Heart right ventricle (tissue), 16 donors: Measurements from ENCODE around the gene EIF3F. TPM values are rescaled to one million over a fixed set of nuclear protein-coding genes. Genes with fewer than 3 reads are reported as not detected.

ENCODE experiments used
- ATAC-seq, 8 donors: fragments of 200-7000 bp; cut with Tn5 transposase; one replicate each; pipeline ENCODE4 v1.9.1; 2020; ENCODE audit warnings: mild to moderate bottlenecking in 8 of 8, moderate library complexity in 8 of 8, moderate number of reproducible peaks in 1 of 8
- DNase-seq, 2 donors: peaks; one replicate each; pipeline ENCODE4 v3.0.0-alpha.2; 2020
- H3K27ac ChIP-seq, 10 donors: fragments of 200-600 bp; sonication (generic) in 2 of 10; one replicate each; pipeline versions ENCODE4 v1.5.0 to v1.8.0; 2020 to 2022; ENCODE audit warnings: mild to moderate bottlenecking in 3 of 10
- H3K27me3 ChIP-seq, 7 donors: fragments of 200-600 bp; one replicate each; pipeline ENCODE4 v1.8.0; 2021 to 2022; ENCODE audit warnings: mild to moderate bottlenecking in 2 of 7
- H3K36me3 ChIP-seq, 9 donors: fragments of 200-600 bp; sonication (generic) in 1 of 9; one replicate each; pipeline versions ENCODE4 v1.5.0 to v1.8.0; 2020 to 2022; ENCODE audit warnings: mild to moderate bottlenecking in 2 of 9
- H3K4me1 ChIP-seq, 9 donors: fragments of 200-600 bp; sonication (generic) in 1 of 9; one replicate each; pipeline versions ENCODE4 v1.5.0 to v1.8.0; 2020 to 2022; ENCODE audit warnings: mild to moderate bottlenecking in 4 of 9
- H3K4me3 ChIP-seq, 10 donors: fragments of 200-600 bp; sonication (generic) in 2 of 10; one replicate each; pipeline versions ENCODE4 v1.5.0 to v1.8.0; 2020 to 2022; ENCODE audit warnings: mild to moderate bottlenecking in 7 of 10, moderate library complexity in 2 of 10
- H3K9me3 ChIP-seq, 11 donors: fragments of 200-600 bp in 10 of 11; sonication (generic) in 2 of 11; one replicate each; pipeline versions ENCODE4 v1.5.0 to v1.8.0; 2013 to 2022; ENCODE audit warnings: mild to moderate bottlenecking in 2 of 11, control low read depth in 1 of 11, moderate library complexity in 1 of 11
- WGBS, 2 donors: extraction: QIAGEN DNeasy Blood & Tissue Kit; methylation state at CpG; one replicate each; pipeline ENCODE4 v1.1.7; 2013; ENCODE audit warnings: inconsistent platforms in 1 of 2; 5-methylcytosine and 5-hydroxymethylcytosine counted together
- intact Hi-C, 10 donors: fragments of 100-400 bp; cut with DNase I; formaldehyde crosslinking; loops; one replicate each; pipeline versions ENCODE4 v1.11.1 to v1.14.2; 2022
- polyA plus RNA-seq, 2 donors: library from polyadenylated mRNA; stranded (reverse); fragments of 200-250 nt; gene quantifications; one replicate each; pipeline ENCODE4 v1.2.3, GENCODE V29; 2013
- total RNA-seq, 10 donors: library from RNA; stranded (reverse); fragmentation: NEBNext Ultra II Directional in 3 of 10; extraction: Animal tissue kit (Norgen Biotek cat#: 25700) in 3 of 10; gene quantifications; one replicate each; pipeline versions ENCODE4 v1.2.1 to v1.2.4, GENCODE V29; 2021 to 2023
- TF ChIP-seq, protein P1 (sequence below), 9 donors: fragments of 200-600 bp; sonication (generic) in 2 of 9; IDR thresholded peaks; one replicate each; pipeline versions ENCODE4 v1.5.0 to v1.8.0; 2021 to 2022; ENCODE audit warnings: antibody characterized with exemption in 9 of 9, mild to moderate bottlenecking in 5 of 9, moderate library complexity in 1 of 9
- donor health status: Arrhythmogenic right ventricular cardiomyopathy.
- donor health status: ischemic (EF 13 %, LVEDD 7.1; RV severe dilation, severe dysfunction).
- donor health status: healthy with polysubstance abuse.
- donor health status: DM: no; HTN: yes; CAD: no.
- donor health status: DM: no; HTN: no; CAD: no.
- donor health status: ischemic (EF 25% LVEDD 6.9; RV normal size, moderate dysfunction).
- donor health status: ischemic (EF 25% LVEDD 5.7; RV mildly dilated, moderate dysfunction).
- donor health status: healthy.
- donor health status: DM: yes; HTN: yes; CAD: no.
- donor health status: Ischemic cardiomyopathy.
- donor health status: ischemic (EF 35%, LVEDD 5.7; RV mildly dilated, moderate dysfunction).
- donor health status: nonischemic (EF 11% LVEDD 7.7; RV severe dilation, severe dysfunction).
- donor health status: DM: yes; HTN: yes; CAD: no.
- donor health status: PGD.
- donor health status: ischemic (EF 29% LVEDD 5.4; RV normal size, mild dysfunction).
- donor health status: nonischemic (EF 23%, LVEDD 6.1; RV moderate dilation, normal function).

EIF3F gene
- total and polyA plus RNA-seq, 12 donors, result 63.2 to 386 (median 157) TPM

DNA sequence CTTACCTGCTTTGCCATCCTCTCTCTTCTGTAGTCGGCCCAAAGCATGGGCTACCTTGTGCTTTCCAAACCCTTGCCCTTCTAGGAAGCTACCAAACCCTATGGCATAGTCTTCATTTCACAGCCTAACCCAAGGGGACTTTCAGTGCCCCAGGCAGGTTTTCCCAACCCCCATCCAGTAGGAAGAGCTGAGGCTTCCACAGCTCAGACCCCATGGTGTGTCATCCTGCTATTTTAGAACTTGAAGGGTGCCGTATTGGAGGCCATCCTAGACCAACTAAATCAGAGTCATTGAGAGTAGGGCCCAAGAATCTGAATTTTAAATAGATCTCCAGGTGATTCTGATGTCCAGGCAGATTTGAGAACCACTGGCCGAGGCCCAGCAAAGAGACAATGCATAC lies 61.9 kb downstream of the EIF3F start:
- peaks cover 0 to 4% (median 0%) of the 10 kb centered on the region in 9 donors for H3K4me1 ChIP-seq
- no peak overlapping the region for H3K27ac ChIP-seq
- intact Hi-C loops, result no loop called here
- H3K36me3 ChIP-seq, result no peaks in the 10 kb centered on the region
- TF ChIP-seq, protein P1, sequence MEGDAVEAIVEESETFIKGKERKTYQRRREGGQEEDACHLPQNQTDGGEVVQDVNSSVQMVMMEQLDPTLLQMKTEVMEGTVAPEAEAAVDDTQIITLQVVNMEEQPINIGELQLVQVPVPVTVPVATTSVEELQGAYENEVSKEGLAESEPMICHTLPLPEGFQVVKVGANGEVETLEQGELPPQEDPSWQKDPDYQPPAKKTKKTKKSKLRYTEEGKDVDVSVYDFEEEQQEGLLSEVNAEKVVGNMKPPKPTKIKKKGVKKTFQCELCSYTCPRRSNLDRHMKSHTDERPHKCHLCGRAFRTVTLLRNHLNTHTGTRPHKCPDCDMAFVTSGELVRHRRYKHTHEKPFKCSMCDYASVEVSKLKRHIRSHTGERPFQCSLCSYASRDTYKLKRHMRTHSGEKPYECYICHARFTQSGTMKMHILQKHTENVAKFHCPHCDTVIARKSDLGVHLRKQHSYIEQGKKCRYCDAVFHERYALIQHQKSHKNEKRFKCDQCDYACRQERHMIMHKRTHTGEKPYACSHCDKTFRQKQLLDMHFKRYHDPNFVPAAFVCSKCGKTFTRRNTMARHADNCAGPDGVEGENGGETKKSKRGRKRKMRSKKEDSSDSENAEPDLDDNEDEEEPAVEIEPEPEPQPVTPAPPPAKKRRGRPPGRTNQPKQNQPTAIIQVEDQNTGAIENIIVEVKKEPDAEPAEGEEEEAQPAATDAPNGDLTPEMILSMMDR (IDR thresholded peaks at IDR 0.05), result no peak
- peak in 2 of 8 donors; percentile 53 to 61 for ATAC-seq
- 82 to 85% methylated on average over 3 of the region's 3 CpGs for WGBS, 2 donors
- no peak for DNase-seq
- no peak overlapping the region for H3K4me3 ChIP-seq
- H3K27me3 ChIP-seq, result no peaks in the 10 kb centered on the region
- H3K9me3 ChIP-seq, result no peaks in the 10 kb centered on the region

Other genes with a start within 250 kb of the EIF3F start
- not detected for gene OR5P2, start 190.4 kb upstream of the EIF3F start, total RNA-seq
- not detected for gene OR5P2, start 190.4 kb upstream of the EIF3F start, polyA plus RNA-seq
- not detected for gene OR5P3, start 156.5 kb upstream of the EIF3F start, total RNA-seq
- gene OR5P3, start 156.5 kb upstream of the EIF3F start, polyA plus RNA-seq, result not detected
- not detected for gene OR10A6, start 56.1 kb upstream of the EIF3F start, total RNA-seq
- not detected for gene OR10A6, start 56.1 kb upstream of the EIF3F start, polyA plus RNA-seq
- gene OR10A3, start 45.6 kb upstream of the EIF3F start, total RNA-seq, result not detected
- not detected for gene OR10A3, start 45.6 kb upstream of the EIF3F start, polyA plus RNA-seq
- not detected for gene NLRP10, start 21.9 kb upstream of the EIF3F start, total RNA-seq
- not detected for gene NLRP10, start 21.9 kb upstream of the EIF3F start, polyA plus RNA-seq
- gene TUB, start 93.9 kb downstream of the EIF3F start, total RNA-seq, result 10 to 100 TPM; 11.6 to 28.2 (median 20.2) TPM
- gene TUB, start 93.9 kb downstream of the EIF3F start, polyA plus RNA-seq, result 1 to 10 TPM; 2.4 to 3.7 TPM
- 10 to 100 TPM; 10.6 to 16.5 (median 12.5) TPM for gene RIC3, start 181.7 kb downstream of the EIF3F start, total RNA-seq
- 10 to 100 TPM in 1 of 2 donors, 1 to 10 TPM in 1; 4.7 to 17.0 TPM for gene RIC3, start 181.7 kb downstream of the EIF3F start, polyA plus RNA-seq